HEK293 (cell line): ENCODE results near the gene BRD1.

ENCODE experiments used
- CTCF ChIA-PET: fragments of 350-600 bp; formaldehyde crosslinking; extraction: SDS; loops from one replicate; lab custom pipeline; 2021; ENCODE audit warnings: antibody characterized with exemption; lab: Yijun Ruan, JAX
- POLR2A ChIA-PET: fragments of 300-600 bp; formaldehyde crosslinking; extraction: SDS; loops from one replicate; lab custom pipeline; 2020; ENCODE audit warnings: antibody characterized with exemption, inconsistent platforms; lab: Yijun Ruan, JAX
- H3K27ac ChIP-seq: fragments of 200-500 bp; sonication (Bioruptor generic); 2 replicates; pipeline ENCODE4 v1.5.1; 2014; ENCODE audit warnings: low read depth, low read length, control low read depth, inconsistent platforms; ENCODE audit errors: extremely low read depth
- H3K36me3 ChIP-seq, 2 experiments: fragments of 200-500 bp in 1 of 2; sonication (Bioruptor generic) in 1 of 2; 1 replicate in 1 of 2; 2 replicates in 1 of 2; pipeline ENCODE4 v1.5.1; 2014 to 2017; ENCODE audit warnings: inconsistent platforms in 2 of 2, low read length in 2 of 2; ENCODE audit not compliant: control insufficient read depth in 2 of 2, insufficient read depth in 1 of 2
- H3K4me1 ChIP-seq: fragments of 200-500 bp; sonication (Bioruptor generic); 2 replicates; pipeline ENCODE4 v1.5.1; 2014; ENCODE audit warnings: mild to moderate bottlenecking, low read length, inconsistent platforms; ENCODE audit not compliant: control insufficient read depth, insufficient read depth
- H3K4me3 ChIP-seq: 2 replicates; pipeline ENCODE4 v1.5.1; 2011; ENCODE audit warnings: low read depth, mild to moderate bottlenecking, control low read depth, low read length, moderate library complexity
- H3K9me3 ChIP-seq: fragments of 200-500 bp; sonication (Bioruptor generic); 2 replicates; pipeline ENCODE4 v1.5.1; 2014; ENCODE audit warnings: low read depth, low read length, inconsistent platforms; ENCODE audit not compliant: control insufficient read depth, insufficient read depth
- BCL11B ChIP-seq: fragments of 450-650 bp; formaldehyde crosslinking; IDR thresholded peaks from 2 replicates; pipeline ENCODE4 v1.5.1; 2016; ENCODE audit warnings: low read depth, missing biosample characterization, missing genetic modification characterization
- GLI2 ChIP-seq: fragments of 450-650 bp; formaldehyde crosslinking; IDR thresholded peaks from 2 replicates; pipeline ENCODE4; 2017; ENCODE audit warnings: missing biosample characterization, missing genetic modification characterization, low read depth, borderline replicate concordance
- KLF10 ChIP-seq: fragments of 450-650 bp; IDR thresholded peaks from 2 replicates; pipeline ENCODE4 v1.5.1; 2018; ENCODE audit warnings: missing biosample characterization, mild to moderate bottlenecking, missing genetic modification characterization
- KLF8 ChIP-seq: fragments of 450-650 bp; formaldehyde crosslinking; IDR thresholded peaks from 2 replicates; pipeline ENCODE4 v1.5.1; 2016; ENCODE audit warnings: missing biosample characterization, missing genetic modification characterization
- OVOL3 ChIP-seq: fragments of 450-650 bp; formaldehyde crosslinking; IDR thresholded peaks from 2 replicates; pipeline ENCODE4 v1.5.1; 2016; ENCODE audit warnings: missing biosample characterization, missing genetic modification characterization
- SP2 ChIP-seq: fragments of 450-650 bp; formaldehyde crosslinking; IDR thresholded peaks from 2 replicates; pipeline ENCODE4 v1.5.1; 2016; ENCODE audit warnings: missing biosample characterization, missing genetic modification characterization
- SP3 ChIP-seq: fragments of 450-650 bp; formaldehyde crosslinking; IDR thresholded peaks from 2 replicates; pipeline ENCODE4 v1.5.1; 2016; ENCODE audit warnings: missing biosample characterization, missing genetic modification characterization
- ZNF140 ChIP-seq: fragments of 450-650 bp; formaldehyde crosslinking; IDR thresholded peaks from 2 replicates; pipeline ENCODE4 v1.5.1; 2016; ENCODE audit warnings: missing biosample characterization, missing genetic modification characterization
- ZNF174 ChIP-seq: fragments of 450-650 bp; formaldehyde crosslinking; IDR thresholded peaks from 2 replicates; pipeline ENCODE4 v1.5.0; 2017; ENCODE audit warnings: missing biosample characterization, mild to moderate bottlenecking, missing genetic modification characterization
- ZNF184 ChIP-seq: fragments of 450-650 bp; IDR thresholded peaks from 2 replicates; pipeline ENCODE4 v1.5.1; 2018; ENCODE audit warnings: missing biosample characterization, mild to moderate bottlenecking, missing genetic modification characterization
- ZNF248 ChIP-seq: fragments of 450-650 bp; formaldehyde crosslinking; IDR thresholded peaks from 2 replicates; pipeline ENCODE4 v1.5.1; 2017; ENCODE audit warnings: missing biosample characterization, missing genetic modification characterization
- ZNF354C ChIP-seq: fragments of 450-650 bp; formaldehyde crosslinking; IDR thresholded peaks from 2 replicates; pipeline ENCODE4 v1.5.1; 2016; ENCODE audit warnings: missing biosample characterization, missing genetic modification characterization, low read depth, borderline replicate concordance
- ZNF423 ChIP-seq: fragments of 450-650 bp; formaldehyde crosslinking; IDR thresholded peaks from 2 replicates; pipeline ENCODE4 v1.5.1; 2016; ENCODE audit warnings: missing biosample characterization, missing genetic modification characterization
- ZNF501 ChIP-seq: fragments of 450-650 bp; formaldehyde crosslinking; IDR thresholded peaks from 2 replicates; pipeline ENCODE4 v1.5.1; 2016; ENCODE audit warnings: missing biosample characterization, missing genetic modification characterization
- ZNF510 ChIP-seq: fragments of 450-650 bp; formaldehyde crosslinking; IDR thresholded peaks from 2 replicates; pipeline ENCODE4 v1.5.1; 2018; ENCODE audit warnings: mild to moderate bottlenecking, missing genetic modification characterization, missing biosample characterization; ENCODE audit not compliant: insufficient replicate concordance
- ZNF596 ChIP-seq: fragments of 450-650 bp; IDR thresholded peaks from 2 replicates; pipeline ENCODE4 v1.5.0; 2018; ENCODE audit warnings: missing biosample characterization, mild to moderate bottlenecking, missing genetic modification characterization, moderate library complexity
- ZNF626 ChIP-seq: fragments of 450-650 bp; sonication (Bioruptor Pico); formaldehyde crosslinking; IDR thresholded peaks from 2 replicates; pipeline ENCODE4 v1.5.1; 2018; ENCODE audit warnings: missing biosample characterization, missing genetic modification characterization, inconsistent platforms
- ZNF701 ChIP-seq: fragments of 450-650 bp; formaldehyde crosslinking; IDR thresholded peaks from 2 replicates; pipeline ENCODE4 v1.5.1; 2016; ENCODE audit warnings: missing biosample characterization, missing genetic modification characterization
- ZNF785 ChIP-seq: fragments of 450-650 bp; formaldehyde crosslinking; IDR thresholded peaks from 2 replicates; pipeline ENCODE4 v1.5.1; 2016; ENCODE audit warnings: missing biosample characterization, missing genetic modification characterization
- ZNF791 ChIP-seq: fragments of 450-650 bp; formaldehyde crosslinking; IDR thresholded peaks from 2 replicates; pipeline ENCODE4 v1.5.1; 2016; ENCODE audit warnings: missing biosample characterization, missing genetic modification characterization
- TF ChIP-seq, protein P1 (sequence below): fragments of 450-650 bp; formaldehyde crosslinking; IDR thresholded peaks from 2 replicates; pipeline ENCODE4 v1.5.1; 2016; ENCODE audit warnings: missing biosample characterization, missing genetic modification characterization
- TF ChIP-seq, protein P2 (sequence below): fragments of 450-650 bp; formaldehyde crosslinking; IDR thresholded peaks from 2 replicates; pipeline ENCODE4 v1.5.1; 2016; ENCODE audit warnings: missing biosample characterization, missing genetic modification characterization, borderline replicate concordance

Gene BRD1

DNA sequence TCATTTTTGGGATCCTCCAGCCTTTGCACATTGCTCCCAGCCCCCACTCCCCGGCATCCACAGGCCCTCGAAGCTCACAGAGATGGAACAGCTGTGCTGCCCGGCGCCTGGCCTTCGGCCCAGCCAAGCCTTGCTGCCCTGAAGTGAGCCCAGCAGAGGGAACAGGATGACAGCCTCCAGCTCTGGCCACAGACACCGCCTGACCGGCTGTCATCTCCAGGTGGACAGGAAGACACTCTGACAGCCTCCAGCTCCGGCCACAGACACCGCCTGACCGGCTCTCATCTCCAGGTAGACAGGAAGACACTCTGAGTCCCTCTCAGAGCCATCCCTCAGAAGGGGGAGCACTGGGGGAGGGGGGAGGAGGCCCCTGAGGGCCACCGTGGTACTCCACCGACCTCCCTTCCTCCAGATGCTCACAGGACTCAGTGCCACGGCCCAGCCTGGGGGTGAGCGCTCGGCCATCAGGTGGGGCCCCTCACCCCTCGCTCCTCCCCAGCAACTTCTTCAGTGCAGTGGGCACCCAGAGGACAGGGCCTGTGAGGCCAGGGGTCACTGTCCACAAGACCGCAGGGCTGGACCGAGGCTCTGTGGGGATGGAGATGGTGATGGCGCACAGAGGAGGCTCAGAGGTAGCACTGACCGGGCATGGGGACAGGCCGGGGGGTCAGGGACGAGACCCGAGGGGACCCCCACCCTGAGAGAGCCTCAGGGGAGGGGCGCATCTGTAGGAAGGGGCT lies 58.6 kb downstream of the BRD1 start:
- H3K4me3 ChIP-seq: no peak overlapping the region
- H3K27ac ChIP-seq: no peak overlapping the region
- TF ChIP-seq ZNF248 (tag by site-specific recombination): no peak
- TF ChIP-seq ZNF501 (tag by site-specific recombination): no peak
- no peak for TF ChIP-seq GLI2 (tag by site-specific recombination)
- no peak for TF ChIP-seq ZNF785 (tag by site-specific recombination)
- TF ChIP-seq BCL11B (tag by site-specific recombination): peak; percentile 72
- H3K4me1 ChIP-seq: no peaks in the 10 kb centered on the region
- H3K36me3 ChIP-seq: peaks cover 7 to 23% of the 10 kb centered on the region in 2 experiments
- CTCF ChIA-PET: interaction anchor here (0.5 to 1.4 kb wide), 3 partner anchors 211 to 375 kb away, joined by 3 to 4 read pairs (median 3); no protein-coding TSS in a partner anchor
- POLR2A ChIA-PET: no interaction called here
- no peaks in the 10 kb centered on the region for H3K9me3 ChIP-seq

DNA sequence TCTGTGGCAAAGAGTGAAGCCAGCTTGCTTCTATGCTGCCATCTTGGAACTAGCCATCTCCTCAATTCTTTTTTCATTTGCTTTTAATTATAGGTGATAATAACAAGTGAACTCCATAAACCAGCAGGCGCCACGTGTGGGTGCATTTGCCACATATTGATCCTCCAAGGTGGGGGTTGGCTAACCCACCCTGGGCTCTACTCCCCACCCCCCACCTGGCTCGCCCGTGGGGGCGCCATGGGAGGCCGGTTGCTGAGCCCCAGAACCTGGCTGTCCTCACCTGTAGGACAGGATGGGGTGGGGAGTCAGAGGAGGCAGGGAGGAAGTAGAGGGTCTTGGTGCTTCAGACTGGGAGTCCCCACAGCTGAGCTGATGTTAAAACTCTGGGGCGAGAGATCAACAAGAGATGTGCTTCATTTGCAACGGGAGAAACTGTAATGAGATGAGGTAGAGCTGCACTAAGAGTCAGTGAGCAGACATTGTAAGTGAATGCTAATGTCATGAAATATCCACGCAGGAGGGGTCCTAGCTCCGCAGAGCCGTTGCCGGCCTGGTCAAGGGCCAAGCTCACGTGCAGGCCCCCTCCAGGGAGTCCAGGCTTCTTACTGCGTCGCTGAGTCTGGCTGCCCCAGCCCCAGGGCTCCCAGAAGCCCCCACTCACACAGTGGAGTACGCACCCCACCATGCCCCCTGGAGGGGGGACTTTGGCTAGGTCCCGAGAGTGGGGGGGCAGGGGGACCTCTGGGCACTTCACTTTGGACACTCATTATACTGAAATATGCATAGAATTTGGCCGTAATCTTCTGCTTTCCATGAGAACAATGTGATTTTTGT lies 59.4 kb downstream of the BRD1 start:
- TF ChIP-seq ZNF510 (tag by site-specific recombination) (no peak), ZNF423 (tag by site-specific recombination) (no peak), SP3 (tag by site-specific recombination) (no peak), ZNF596 (no peak), ZNF791 (tag by site-specific recombination) (no peak), OVOL3 (tag by site-specific recombination) (no peak), KLF10 (tag by site-specific recombination) (no peak), ZNF701 (no peak), ZNF354C (tag by site-specific recombination) (no peak), ZNF184 (tag by site-specific recombination) (no peak), ZNF174 (tag by site-specific recombination) (no peak), ZNF140 (tag by site-specific recombination) (no peak)
- TF ChIP-seq, protein P1, sequence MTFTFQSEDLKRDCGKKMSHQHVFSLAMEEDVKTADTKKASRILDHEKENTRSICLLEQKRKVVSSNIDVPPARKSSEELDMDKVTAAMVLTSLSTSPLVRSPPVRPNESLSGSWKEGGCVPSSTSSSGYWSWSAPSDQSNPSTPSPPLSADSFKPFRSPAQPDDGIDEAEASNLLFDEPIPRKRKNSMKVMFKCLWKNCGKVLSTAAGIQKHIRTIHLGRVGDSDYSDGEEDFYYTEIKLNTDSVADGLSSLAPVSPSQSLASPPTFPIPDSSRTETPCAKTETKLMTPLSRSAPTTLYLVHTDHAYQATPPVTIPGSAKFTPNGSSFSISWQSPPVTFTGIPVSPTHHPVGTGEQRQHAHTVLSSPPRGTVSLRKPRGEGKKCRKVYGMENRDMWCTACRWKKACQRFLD (tag by site-specific recombination): no peak
- Histone ChIP-seq H3K36me3 (peaks cover 7 to 15% of the 10 kb centered on the region in 2 experiments), H3K9me3 (no peaks in the 10 kb centered on the region), H3K4me3 (no peak overlapping the region), H3K4me1 (no peaks in the 10 kb centered on the region), H3K27ac (no peak overlapping the region)
- CTCF ChIA-PET: interaction anchor here (0.5 to 2.2 kb wide), 11 partner anchors 10 to 469 kb away, joined by 3 to 11 read pairs (median 3); no protein-coding TSS in a partner anchor
- POLR2A ChIA-PET: interaction anchor here (1.5 kb wide), 1 partner anchor 757 kb away, joined by 5 read pairs; the partner anchor contains the start of gene SCO2

GRCh38 chr22:49767355-49768062 lies 60.2 kb downstream of the BRD1 start:
- Histone ChIP-seq H3K27ac (no peak overlapping the region), H3K9me3 (no peaks in the 10 kb centered on the region), H3K4me1 (no peaks in the 10 kb centered on the region), H3K4me3 (no peak overlapping the region), H3K36me3 (peaks cover 5 to 8% of the 10 kb centered on the region in 2 experiments; a peak in 2 of 3 replicates)
- POLR2A ChIA-PET: interaction anchor here (1.1 to 1.5 kb wide), 2 partner anchors 131 to 758 kb away, joined by 3 to 5 read pairs; partner anchors contain the start of gene SCO2
- CTCF ChIA-PET: interaction anchor here (0.5 to 2.2 kb wide), 14 partner anchors 10 to 901 kb away, joined by 3 to 11 read pairs (median 3); no protein-coding TSS in a partner anchor
- TF ChIP-seq SP2 (tag by site-specific recombination) (no peak; the same call in none of the 2 replicates), KLF8 (tag by site-specific recombination) (peak; percentile 78), ZNF626 (tag by site-specific recombination) (peak; percentile 95)
- TF ChIP-seq, protein P2, sequence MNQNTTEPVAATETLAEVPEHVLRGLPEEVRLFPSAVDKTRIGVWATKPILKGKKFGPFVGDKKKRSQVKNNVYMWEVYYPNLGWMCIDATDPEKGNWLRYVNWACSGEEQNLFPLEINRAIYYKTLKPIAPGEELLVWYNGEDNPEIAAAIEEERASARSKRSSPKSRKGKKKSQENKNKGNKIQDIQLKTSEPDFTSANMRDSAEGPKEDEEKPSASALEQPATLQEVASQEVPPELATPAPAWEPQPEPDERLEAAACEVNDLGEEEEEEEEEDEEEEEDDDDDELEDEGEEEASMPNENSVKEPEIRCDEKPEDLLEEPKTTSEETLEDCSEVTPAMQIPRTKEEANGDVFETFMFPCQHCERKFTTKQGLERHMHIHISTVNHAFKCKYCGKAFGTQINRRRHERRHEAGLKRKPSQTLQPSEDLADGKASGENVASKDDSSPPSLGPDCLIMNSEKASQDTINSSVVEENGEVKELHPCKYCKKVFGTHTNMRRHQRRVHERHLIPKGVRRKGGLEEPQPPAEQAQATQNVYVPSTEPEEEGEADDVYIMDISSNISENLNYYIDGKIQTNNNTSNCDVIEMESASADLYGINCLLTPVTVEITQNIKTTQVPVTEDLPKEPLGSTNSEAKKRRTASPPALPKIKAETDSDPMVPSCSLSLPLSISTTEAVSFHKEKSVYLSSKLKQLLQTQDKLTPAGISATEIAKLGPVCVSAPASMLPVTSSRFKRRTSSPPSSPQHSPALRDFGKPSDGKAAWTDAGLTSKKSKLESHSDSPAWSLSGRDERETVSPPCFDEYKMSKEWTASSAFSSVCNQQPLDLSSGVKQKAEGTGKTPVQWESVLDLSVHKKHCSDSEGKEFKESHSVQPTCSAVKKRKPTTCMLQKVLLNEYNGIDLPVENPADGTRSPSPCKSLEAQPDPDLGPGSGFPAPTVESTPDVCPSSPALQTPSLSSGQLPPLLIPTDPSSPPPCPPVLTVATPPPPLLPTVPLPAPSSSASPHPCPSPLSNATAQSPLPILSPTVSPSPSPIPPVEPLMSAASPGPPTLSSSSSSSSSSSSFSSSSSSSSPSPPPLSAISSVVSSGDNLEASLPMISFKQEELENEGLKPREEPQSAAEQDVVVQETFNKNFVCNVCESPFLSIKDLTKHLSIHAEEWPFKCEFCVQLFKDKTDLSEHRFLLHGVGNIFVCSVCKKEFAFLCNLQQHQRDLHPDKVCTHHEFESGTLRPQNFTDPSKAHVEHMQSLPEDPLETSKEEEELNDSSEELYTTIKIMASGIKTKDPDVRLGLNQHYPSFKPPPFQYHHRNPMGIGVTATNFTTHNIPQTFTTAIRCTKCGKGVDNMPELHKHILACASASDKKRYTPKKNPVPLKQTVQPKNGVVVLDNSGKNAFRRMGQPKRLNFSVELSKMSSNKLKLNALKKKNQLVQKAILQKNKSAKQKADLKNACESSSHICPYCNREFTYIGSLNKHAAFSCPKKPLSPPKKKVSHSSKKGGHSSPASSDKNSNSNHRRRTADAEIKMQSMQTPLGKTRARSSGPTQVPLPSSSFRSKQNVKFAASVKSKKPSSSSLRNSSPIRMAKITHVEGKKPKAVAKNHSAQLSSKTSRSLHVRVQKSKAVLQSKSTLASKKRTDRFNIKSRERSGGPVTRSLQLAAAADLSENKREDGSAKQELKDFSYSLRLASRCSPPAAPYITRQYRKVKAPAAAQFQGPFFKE (tag by site-specific recombination): no peak
